B cell (primary cell): Measurements from ENCODE around the gene MICU2. TPM values are rescaled to one million over a fixed set of nuclear protein-coding genes. Genes with fewer than 3 reads are reported as not detected.

ENCODE experiments used
- ATAC-seq: fragments of 200-7000 bp; cut with Tn5 transposase; one replicate; pipeline ENCODE4 v1.10.0; 2021; ENCODE audit warnings: low read depth, mild to moderate bottlenecking, moderate number of reproducible peaks, moderate library complexity
- CTCF ChIA-PET: fragments of 350-600 bp; sonication (Branson Sonifier 250); formaldehyde crosslinking; loops from one replicate; lab custom pipeline; 2021; ENCODE audit warnings: antibody characterized with exemption, inconsistent platforms; lab: Charles Lee
- POLR2A ChIA-PET: fragments of 350-600 bp; sonication (Branson Sonifier 250); formaldehyde crosslinking; loops from one replicate; lab custom pipeline; 2021; ENCODE audit warnings: antibody characterized with exemption; lab: Charles Lee
- DNase-seq: peaks from one replicate; pipeline ENCODE4 v3.0.0; 2013
- H2AFZ ChIP-seq: 2 replicates; pipeline ENCODE4 v1.6.1; 2012; ENCODE audit warnings: mild to moderate bottlenecking, low read depth, low read length; ENCODE audit not compliant: insufficient read depth, poor library complexity, severe bottlenecking
- H3K27ac ChIP-seq, 2 donors: 1 replicate in 1 of 2; 2 replicates in 1 of 2; pipeline ENCODE4 v1.5.1; 2012 to 2013; ENCODE audit warnings: low read length in 2 of 2, mild to moderate bottlenecking in 2 of 2, moderate library complexity in 1 of 2
- H3K27me3 ChIP-seq, 4 experiments: fragments of 200-600 bp in 1 of 4; sonication (generic) in 1 of 4; replicated peaks in 1 of 4; 1 replicate in 2 of 4; 2 replicates in 2 of 4; pipeline versions ENCODE4 v1.6.1 to v1.7.0; 2013 to 2016; ENCODE audit warnings: low read length in 3 of 4, mild to moderate bottlenecking in 2 of 4, mixed read lengths in 1 of 4, moderate library complexity in 1 of 4; ENCODE audit not compliant: insufficient read depth in 4 of 4, control insufficient read depth in 3 of 4; ENCODE audit errors: control extremely low read depth in 1 of 4
- H3K36me3 ChIP-seq, 2 experiments: replicated peaks in 1 of 2; 1 replicate in 1 of 2; 2 replicates in 1 of 2; pipeline versions ENCODE4 v1.6.1 to v1.7.1; 2013; ENCODE audit warnings: low read length in 1 of 2; ENCODE audit not compliant: insufficient read depth in 2 of 2, control insufficient read depth in 1 of 2; ENCODE audit errors: control extremely low read depth in 1 of 2, extremely low read depth in 1 of 2
- H3K4me1 ChIP-seq, 2 donors: fragments of 200-600 bp in 1 of 2; sonication (generic) in 1 of 2; 1 replicate in 1 of 2; 2 replicates in 1 of 2; pipeline versions ENCODE4 v1.5.1 to v1.6.1; 2013 to 2017; ENCODE audit warnings: low read length in 2 of 2; ENCODE audit not compliant: control insufficient read depth in 2 of 2, insufficient read depth in 2 of 2
- H3K4me2 ChIP-seq: replicated peaks from 2 replicates; pipeline ENCODE3; 2012; ENCODE audit warnings: mild to moderate bottlenecking, low read depth, low read length; ENCODE audit not compliant: poor library complexity, severe bottlenecking
- H3K4me3 ChIP-seq, 5 experiments: fragments of 200-600 bp in 1 of 5; sonication (generic) in 1 of 5; 1 replicate in 3 of 5; 2 replicates in 2 of 5; pipeline versions ENCODE4 v1.5.1 to v1.7.0; 2011 to 2016; ENCODE audit warnings: low read length in 4 of 5, mild to moderate bottlenecking in 4 of 5, low read depth in 2 of 5, control low read depth in 1 of 5, moderate library complexity in 1 of 5; ENCODE audit not compliant: insufficient read depth in 1 of 5; ENCODE audit errors: control extremely low read depth in 1 of 5, extremely low read depth in 1 of 5
- H3K79me2 ChIP-seq: fragments of 200-600 bp; sonication (generic); one replicate; pipeline ENCODE4 v1.6.0; 2016; ENCODE audit warnings: low read length; ENCODE audit not compliant: control insufficient read depth, insufficient read depth
- H3K9ac ChIP-seq: fragments of 200-600 bp; sonication (generic); 2 replicates; pipeline ENCODE4 v1.6.1; 2017; ENCODE audit warnings: mild to moderate bottlenecking, low read length, moderate library complexity
- H3K9me3 ChIP-seq, 3 donors: one replicate each; pipeline versions ENCODE4 v1.6.1 to v1.7.1; 2013; ENCODE audit warnings: low read length in 2 of 3; ENCODE audit not compliant: control insufficient read depth in 2 of 3, insufficient read depth in 1 of 3; ENCODE audit errors: control extremely low read depth in 1 of 3
- H4K20me1 ChIP-seq: 2 replicates; pipeline ENCODE4 v1.6.0; 2012; ENCODE audit warnings: mild to moderate bottlenecking, low read length; ENCODE audit not compliant: insufficient read depth, control insufficient read depth, poor library complexity, severe bottlenecking
- H3K27ac Mint-ChIP-seq: one replicate; pipeline ENCODE4 v1.8.0; 2021; ENCODE audit warnings: mixed read lengths
- H3K27me3 Mint-ChIP-seq: one replicate; pipeline ENCODE4 v1.8.0; 2021; ENCODE audit warnings: mixed read lengths
- H3K4me1 Mint-ChIP-seq: one replicate; pipeline ENCODE4 v1.8.0; 2021; ENCODE audit warnings: mixed read lengths
- H3K4me3 Mint-ChIP-seq: one replicate; pipeline ENCODE4 v1.8.0; 2021; ENCODE audit warnings: mixed read lengths
- H3K9me3 Mint-ChIP-seq: one replicate; pipeline ENCODE4 v1.8.0; 2022; ENCODE audit warnings: mixed read lengths; ENCODE audit not compliant: insufficient read depth
- CTCF ChIP-seq: fragments of 200-600 bp; IDR thresholded peaks from one replicate; pipeline ENCODE4 v1.8.0; 2022; ENCODE audit warnings: antibody characterized with exemption, mild to moderate bottlenecking
- EZH2 ChIP-seq: IDR thresholded peaks from 2 replicates; pipeline ENCODE4 v1.6.1; 2012; ENCODE audit warnings: borderline replicate concordance, low read depth, mild to moderate bottlenecking, moderate library complexity, low read length; ENCODE audit not compliant: insufficient read depth, poor library complexity, severe bottlenecking
- WGBS: methylation state at CpG from one replicate; pipeline ENCODE4 v1.1.5; 2013; ENCODE audit warnings: missing lambda C conversion rate; ENCODE audit not compliant: insufficient coverage; 5-methylcytosine and 5-hydroxymethylcytosine counted together
- intact Hi-C: fragments of 100-400 bp; cut with micrococcal nuclease; formaldehyde crosslinking; loops from one replicate; pipeline ENCODE4 v1.10.0; 2022
- polyA minus RNA-seq: library from RNA; depleted of rRNA, polyadenylated mRNA; stranded (reverse); fragments of >200 nt; gene quantifications from 2 replicates; pipeline ENCODE4 v1.2.3, GENCODE V29; 2012
- polyA plus RNA-seq: library from polyadenylated mRNA; depleted of rRNA; stranded (reverse); fragments of >200 nt; gene quantifications from 2 replicates; pipeline ENCODE4 v1.2.3, GENCODE V29; 2012
- total RNA-seq, 2 donors: library from RNA; stranded (reverse); fragments of 120-200 nt in 1 of 2; gene quantifications; 1 replicate in 1 of 2; 2 replicates in 1 of 2; pipeline versions ENCODE4 v1.2.3 to v1.2.4, GENCODE V29; 2013 to 2022

The MICU2 gene, protein sequence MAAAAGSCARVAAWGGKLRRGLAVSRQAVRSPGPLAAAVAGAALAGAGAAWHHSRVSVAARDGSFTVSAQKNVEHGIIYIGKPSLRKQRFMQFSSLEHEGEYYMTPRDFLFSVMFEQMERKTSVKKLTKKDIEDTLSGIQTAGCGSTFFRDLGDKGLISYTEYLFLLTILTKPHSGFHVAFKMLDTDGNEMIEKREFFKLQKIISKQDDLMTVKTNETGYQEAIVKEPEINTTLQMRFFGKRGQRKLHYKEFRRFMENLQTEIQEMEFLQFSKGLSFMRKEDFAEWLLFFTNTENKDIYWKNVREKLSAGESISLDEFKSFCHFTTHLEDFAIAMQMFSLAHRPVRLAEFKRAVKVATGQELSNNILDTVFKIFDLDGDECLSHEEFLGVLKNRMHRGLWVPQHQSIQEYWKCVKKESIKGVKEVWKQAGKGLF
- 52.2 and 52.5 TPM in 2 replicates for total RNA-seq
- 56.8 TPM for total RNA-seq (2013)
- polyA plus RNA-seq: 51.9 and 56.7 TPM in 2 replicates
- polyA minus RNA-seq: 69.4 and 78.7 TPM in 2 replicates

GRCh38 chr13:21603531-21604448, at the start of gene MICU2:
TSS of gene MICU2 (minus strand) at chr13:21604170. CDS start at chr13:21604148, 22 bp downstream.
- peak within 1 kb of the TSS; percentile 95 for H3K9ac ChIP-seq
- peak within 1 kb of the TSS; percentile 81 for H3K4me2 ChIP-seq
- H3K27me3 ChIP-seq: peaks cover 2 to 12% (median 3%) of the 10 kb centered on the region in 4 experiments
- H3K27ac ChIP-seq: peak within 1 kb of the TSS; percentile 80 to 98
- Mint-ChIP-seq H3K27me3 (peaks cover 29% of the 10 kb centered on the region), H3K9me3 (no peaks in the 10 kb centered on the region), H3K27ac (peak within 1 kb of the TSS; percentile 98), H3K4me1 (peaks cover 35% of the 10 kb centered on the region), H3K4me3 (peak within 1 kb of the TSS; percentile 95)
- DNase-seq (peak; percentile 98), ATAC-seq (peak; percentile 93)
- WGBS: under 1% methylated on average over 68 of the region's 77 CpGs
- H2AFZ ChIP-seq: peak within 1 kb of the TSS; percentile 94
- H4K20me1 ChIP-seq: peaks cover 24% of the 10 kb centered on the region
- peak within 1 kb of the TSS; percentile 59 to 92 (median 75) for H3K4me3 ChIP-seq
- ChIA-PET POLR2A (interaction anchor here (0.6 to 2.2 kb wide), 9 partner anchors 9 to 1805 kb away, joined by 3 to 16 read pairs (median 5); partner anchors contain the start of genes FGF9, MRPL57, SKA3 and ZDHHC20), CTCF (interaction anchor here (1.0 to 1.7 kb wide), 6 partner anchors 17 to 306 kb away, joined by 3 to 7 read pairs (median 4); no protein-coding TSS in a partner anchor)
- peaks cover 0 to 3% of the 10 kb centered on the region in 2 experiments for H3K36me3 ChIP-seq
- intact Hi-C loops: loop anchor here (1.0 to 10.0 kb wide), 8 partner anchors 68 to 1774 kb away; partner anchors contain the start of genes FGF9, GJB2, IL17D and MRPL57
- peaks cover 17 to 21% of the 10 kb centered on the region in 2 donors for H3K4me1 ChIP-seq
- TF ChIP-seq EZH2: no peak
- no peak for TF ChIP-seq CTCF
- H3K79me2 ChIP-seq: peaks cover 47% of the 10 kb centered on the region
- peaks cover 0 to 1% (median 0%) of the 10 kb centered on the region in 3 donors for H3K9me3 ChIP-seq
